Measurements from ENCODE around the gene KLHL11. TPM values are rescaled to one million over a fixed set of nuclear protein-coding genes. Genes with fewer than 3 reads are reported as not detected.
A peak's percentile ranks its signal among the peaks of the same experiment; 100 is the strongest.

The KLHL11 gene
- total RNA-seq, 1 donor from 2014 or later = 9.0 TPM

- Mint-ChIP-seq H3K36me3 (ENCODE audit: low read depth, unreplicated experiment) (peaks cover 55% of the 10 kb centered on the region), H3K9me3 (ENCODE audit: unreplicated experiment) (no peaks in the 10 kb centered on the region), H3K4me1 (ENCODE audit: unreplicated experiment) (no peaks in the 10 kb centered on the region), H3K27me3 (ENCODE audit: unreplicated experiment) (peaks cover 2% of the 10 kb centered on the region), H3K4me3 (ENCODE audit: unreplicated experiment) (no peak overlapping the region), H3K27ac (ENCODE audit: unreplicated experiment) (no peak overlapping the region)
- DNase-seq (ENCODE audit: low spot score) = no peak
- no peak for TF ChIP-seq CTCF (IDR thresholded peaks at IDR 0.05; ENCODE audit: unreplicated experiment)
These were observed 4.2 kb upstream of the KLHL11 start for GRCh38 chr17:41869426-41869825.

DNA sequence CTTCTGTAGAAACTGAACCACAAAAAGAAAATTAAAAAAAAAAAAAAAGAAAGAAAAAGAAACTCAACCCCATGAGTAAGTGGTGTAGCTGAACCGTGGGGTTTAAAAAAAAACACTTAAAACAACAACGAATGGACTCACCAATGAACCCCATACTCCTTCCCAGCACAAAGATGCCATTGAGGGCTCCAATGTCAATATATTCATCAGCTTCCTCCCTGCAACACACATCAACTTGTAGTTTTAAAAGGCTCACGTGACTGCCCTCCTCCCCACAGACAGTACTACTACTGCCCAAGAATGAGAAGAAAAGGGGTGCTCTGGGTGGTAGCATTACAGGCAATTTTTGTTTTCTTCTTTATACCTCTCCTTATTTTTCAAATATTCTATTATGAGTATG, 3.3 kb upstream of the KLHL11 start:
- Mint-ChIP-seq H3K4me1 (ENCODE audit: unreplicated experiment) (no peaks in the 10 kb centered on the region), H3K36me3 (ENCODE audit: low read depth, unreplicated experiment) (peaks cover 49% of the 10 kb centered on the region), H3K9me3 (ENCODE audit: unreplicated experiment) (no peaks in the 10 kb centered on the region), H3K27ac (ENCODE audit: unreplicated experiment) (peak overlapping the region; percentile 65), H3K4me3 (ENCODE audit: unreplicated experiment) (peak overlapping the region; percentile 60), H3K27me3 (ENCODE audit: unreplicated experiment) (peaks cover 2% of the 10 kb centered on the region)
- TF ChIP-seq CTCF (IDR thresholded peaks at IDR 0.05; ENCODE audit: unreplicated experiment) = no peak
- DNase-seq (ENCODE audit: low spot score) = no peak

- Mint-ChIP-seq H3K27ac (ENCODE audit: unreplicated experiment) (peak overlapping the region; percentile 48), H3K27me3 (ENCODE audit: unreplicated experiment) (peaks cover 2% of the 10 kb centered on the region), H3K9me3 (ENCODE audit: unreplicated experiment) (no peaks in the 10 kb centered on the region), H3K36me3 (ENCODE audit: low read depth, unreplicated experiment) (peaks cover 26% of the 10 kb centered on the region), H3K4me1 (ENCODE audit: unreplicated experiment) (no peaks in the 10 kb centered on the region), H3K4me3 (ENCODE audit: unreplicated experiment) (peak overlapping the region; percentile 89)
- DNase-seq (ENCODE audit: low spot score) = no peak
- TF ChIP-seq CTCF (IDR thresholded peaks at IDR 0.05; ENCODE audit: unreplicated experiment) = no peak
These were observed 322 bp upstream of the KLHL11 start for GRCh38 chr17:41865596-41865893.

- no peaks in the 10 kb centered on the region for H3K9me3 Mint-ChIP-seq (ENCODE audit: unreplicated experiment)
- peaks cover 23% of the 10 kb centered on the region for H3K36me3 Mint-ChIP-seq (ENCODE audit: low read depth, unreplicated experiment)
- no peak overlapping the region for H3K4me3 Mint-ChIP-seq (ENCODE audit: unreplicated experiment)
- no peaks in the 10 kb centered on the region for H3K27me3 Mint-ChIP-seq (ENCODE audit: unreplicated experiment)
- TF ChIP-seq CTCF (IDR thresholded peaks at IDR 0.05; ENCODE audit: unreplicated experiment) = no peak
- H3K27ac Mint-ChIP-seq (ENCODE audit: unreplicated experiment) = no peak overlapping the region
- H3K4me1 Mint-ChIP-seq (ENCODE audit: unreplicated experiment) = no peaks in the 10 kb centered on the region
- DNase-seq (ENCODE audit: low spot score) = no peak
These were observed 756 bp downstream of the KLHL11 start for GRCh38 chr17:41864498-41864835.

DNA sequence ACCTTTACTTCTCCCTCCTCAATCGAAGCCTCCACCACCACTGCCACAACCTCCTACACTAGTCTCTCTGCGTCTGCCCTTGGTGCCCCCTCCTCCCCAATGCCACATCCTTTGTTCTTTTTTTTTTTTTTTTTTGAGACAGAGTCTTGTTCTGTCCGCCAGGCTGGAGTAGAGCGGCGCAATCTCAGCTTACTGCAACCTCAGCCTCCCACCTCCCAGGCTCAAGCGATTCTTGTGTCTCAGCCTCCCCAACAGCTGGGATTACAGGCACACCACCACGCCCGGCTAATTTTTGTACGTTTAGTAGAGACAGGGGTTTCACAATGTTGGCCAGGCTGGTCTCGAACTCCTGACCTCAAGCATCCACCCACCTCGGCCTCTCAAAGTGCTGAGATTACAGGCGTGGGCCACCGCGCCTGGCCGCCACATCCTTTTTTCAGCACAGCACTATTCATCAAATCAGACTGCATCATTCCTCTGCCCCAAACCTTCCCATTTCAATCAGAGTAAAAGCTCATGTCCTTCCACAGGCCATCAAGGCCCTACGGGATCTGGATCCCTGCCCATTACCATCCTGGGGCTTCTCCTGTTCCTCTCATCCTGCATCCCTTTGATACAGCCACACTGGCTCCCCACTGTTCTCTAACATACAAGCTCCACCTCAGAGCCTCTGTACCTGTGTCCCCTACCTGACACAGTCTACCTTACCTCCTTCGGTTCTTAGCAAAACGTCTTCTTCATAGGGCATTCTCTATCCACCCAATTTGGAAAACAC, 2.0 kb downstream of the KLHL11 start:
- no peak for DNase-seq (ENCODE audit: low spot score)
- peaks cover 11% of the 10 kb centered on the region for H3K36me3 Mint-ChIP-seq (ENCODE audit: low read depth, unreplicated experiment)
- no peaks in the 10 kb centered on the region for H3K9me3 Mint-ChIP-seq (ENCODE audit: unreplicated experiment)

More for the DNA sequence above, 2.0 kb downstream of the KLHL11 start:
- Mint-ChIP-seq H3K4me3 (ENCODE audit: unreplicated experiment) (no peak overlapping the region), H3K27me3 (ENCODE audit: unreplicated experiment) (no peaks in the 10 kb centered on the region), H3K4me1 (ENCODE audit: unreplicated experiment) (no peaks in the 10 kb centered on the region), H3K27ac (ENCODE audit: unreplicated experiment) (no peak overlapping the region)
- TF ChIP-seq CTCF (IDR thresholded peaks at IDR 0.05; ENCODE audit: unreplicated experiment) = no peak

Data from endothelial cell (in vitro differentiated cells).